K562 (cell line): ENCODE data around the gene KIF3A. TPM values are rescaled to one million over a fixed set of nuclear protein-coding genes. Genes with fewer than 3 reads are reported as not detected.

Source experiments
- ATAC-seq: fragments of 200-7000 bp; cut with Tn5 transposase; 3 replicates; pipeline ENCODE4 v1.9.1; 2020; ENCODE audit warnings: moderate library complexity
- BruUV-seq: library from RNA; stranded (reverse); fragments of 400-500 nt; replicated peaks from 2 replicates; lab custom pipeline; 2021; lab: Mats Ljungman, UMichigan
- CTCF ChIA-PET: fragments of 300-600 bp; formaldehyde crosslinking; extraction: SDS; loops from one replicate; lab custom pipeline; 2021; ENCODE audit warnings: low intra/inter-chr PET ratio; lab: Yijun Ruan, JAX
- POLR2A ChIA-PET: fragments of 300-600, 350-650 bp; sonication (Branson Sonifier 250); formaldehyde crosslinking; extraction: SDS; loops from one replicate; lab custom pipeline; 2021; ENCODE audit warnings: antibody characterized with exemption, inconsistent platforms; lab: Yijun Ruan, JAX
- DNase-seq, 4 experiments: peaks; one replicate each; pipeline versions ENCODE4 v3.0.0 to v3.0.0-alpha.2; 2011 to 2018; ENCODE audit warnings: low spot score in 3 of 4, mixed read lengths in 3 of 4; ENCODE audit errors: extremely low read depth in 1 of 4
- FAIRE-seq: peaks from 2 replicates; lab custom pipeline; 2011; peaks lifted over from hg19 to GRCh38; lab: Jason Lieb, UNC
- H2AFZ ChIP-seq: 2 replicates; pipeline ENCODE4 v1.6.0; 2011; ENCODE audit warnings: low read depth, low read length, control low read depth, inconsistent platforms
- H3K27ac ChIP-seq: fragments of 200-600 bp; 3 replicates; pipeline ENCODE4 v1.8.0; 2011; ENCODE audit warnings: low read depth, mild to moderate bottlenecking, control low read depth, inconsistent platforms, low read length, moderate library complexity, mixed read lengths; ENCODE audit errors: extremely low read depth
- H3K27me3 ChIP-seq, 2 experiments: fragments of 300-600 bp in 1 of 2; 2 replicates in 1 of 2; 3 replicates in 1 of 2; pipeline versions ENCODE4 v1.6.0 to v1.8.0; 2011; ENCODE audit warnings: inconsistent platforms in 2 of 2, low read length in 2 of 2, mild to moderate bottlenecking in 1 of 2, mixed read lengths in 1 of 2, moderate library complexity in 1 of 2; ENCODE audit not compliant: control insufficient read depth in 2 of 2, insufficient read depth in 2 of 2
- H3K36me3 ChIP-seq: fragments of 300-600 bp; 3 replicates; pipeline ENCODE4 v1.8.0; 2011; ENCODE audit warnings: mild to moderate bottlenecking, low read length, inconsistent platforms; ENCODE audit not compliant: control insufficient read depth, insufficient read depth
- H3K4me1 ChIP-seq, 2 experiments: fragments of 200-600 bp in 1 of 2; replicated peaks in 1 of 2; 2 replicates in 1 of 2; 3 replicates in 1 of 2; pipeline versions ENCODE4 v1.5.1 to v1.8.0; 2011; ENCODE audit warnings: inconsistent platforms in 2 of 2, low read length in 2 of 2, mild to moderate bottlenecking in 1 of 2, mixed read lengths in 1 of 2, moderate library complexity in 1 of 2; ENCODE audit not compliant: control insufficient read depth in 2 of 2, insufficient read depth in 2 of 2
- H3K4me2 ChIP-seq: 2 replicates; pipeline ENCODE4 v1.6.1; 2011; ENCODE audit warnings: low read length, control low read depth, inconsistent platforms, mixed read lengths; ENCODE audit not compliant: insufficient read depth
- H3K4me3 ChIP-seq: fragments of 200-600 bp; sonication (generic), shearing (Covaris generic); 2 replicates; pipeline ENCODE4 v1.5.1; 2016; ENCODE audit warnings: control low read depth, inconsistent platforms
- H3K79me2 ChIP-seq: fragments of 200-600 bp; 3 replicates; pipeline ENCODE4 v1.8.0; 2011; ENCODE audit warnings: low read length, inconsistent platforms; ENCODE audit not compliant: control insufficient read depth, insufficient read depth
- H3K9ac ChIP-seq, 2 experiments: 2 replicates each; pipeline versions ENCODE4 v1.6.0 to v1.6.1; 2011; ENCODE audit warnings: low read depth in 2 of 2, low read length in 2 of 2, control low read depth in 1 of 2, inconsistent platforms in 1 of 2, mild to moderate bottlenecking in 1 of 2, mixed read lengths in 1 of 2; ENCODE audit not compliant: insufficient read depth in 1 of 2
- H3K9me1 ChIP-seq: one replicate; pipeline ENCODE4 v1.6.0; 2011; ENCODE audit warnings: inconsistent platforms, mild to moderate bottlenecking, low read length, moderate library complexity; ENCODE audit not compliant: control insufficient read depth, insufficient read depth
- H3K9me3 ChIP-seq: replicated peaks from 2 replicates; pipeline ENCODE4 v1.5.1; 2011; ENCODE audit warnings: low read depth, low read length, inconsistent platforms; ENCODE audit not compliant: control insufficient read depth, insufficient read depth
- H4K20me1 ChIP-seq: replicated peaks from 2 replicates; pipeline ENCODE4 v1.6.1; 2011; ENCODE audit warnings: low read length, inconsistent platforms, mixed read lengths; ENCODE audit not compliant: control insufficient read depth, insufficient read depth
- CBFB ChIP-seq: sonication (generic); formaldehyde crosslinking; IDR thresholded peaks from 2 replicates; pipeline ENCODE4 v1.4.0; 2020; ENCODE audit warnings: mild to moderate bottlenecking, missing genetic modification reagents
- HDAC2 ChIP-seq: fragments of 450-650 bp; IDR thresholded peaks from 2 replicates; pipeline ENCODE4 v1.6.1; 2016; ENCODE audit warnings: mild to moderate bottlenecking
- KDM1A ChIP-seq, 2 experiments: fragments of 450-650 bp; IDR thresholded peaks; 2 replicates each; pipeline ENCODE4 v1.6.1; 2016; ENCODE audit warnings: mild to moderate bottlenecking in 2 of 2
- NFRKB ChIP-seq: fragments of 450-650 bp; IDR thresholded peaks from 2 replicates; pipeline ENCODE4 v1.6.1; 2016; ENCODE audit warnings: low read depth
- SIRT6 ChIP-seq: IDR thresholded peaks from one replicate; pipeline ENCODE4 v1.6.1; 2012; ENCODE audit warnings: low read depth, mild to moderate bottlenecking, control low read depth, inconsistent platforms, low read length, moderate library complexity
- TFAP4 ChIP-seq: sonication (generic); formaldehyde crosslinking; IDR thresholded peaks from 2 replicates; pipeline ENCODE4 v1.8.0; 2022; ENCODE audit warnings: missing genetic modification reagents, mild to moderate bottlenecking, moderate library complexity, borderline replicate concordance
- ZNF57 ChIP-seq: fragments of 450-650 bp; formaldehyde crosslinking; IDR thresholded peaks from 2 replicates; pipeline ENCODE4 v1.4.0; 2020; ENCODE audit warnings: mild to moderate bottlenecking, moderate library complexity
- WGBS: fragments of 100-300 bp; shearing (Covaris generic); methylation state at CpG from one replicate; pipeline ENCODE4 v1.1.6; 2016; ENCODE audit warnings: low coverage, mixed read lengths; ENCODE audit not compliant: insufficient coverage; ENCODE audit errors: missing lambda C conversion rate; 5-methylcytosine and 5-hydroxymethylcytosine counted together
- in situ Hi-C: fragments of 300-500 bp; cut with MboI; formaldehyde crosslinking; loops from 4 replicates; pipeline ENCODE4 v1.15.0; 2018; ENCODE audit warnings: inconsistent platforms, mixed read lengths
- intact Hi-C: fragments of 100-400 bp; cut with micrococcal nuclease; formaldehyde crosslinking; loops from 2 replicates; pipeline ENCODE4 v1.14.2; 2022
- polyA plus RNA-seq, 8 experiments: library from polyadenylated mRNA; depleted of rRNA in 4 of 8; stranded (reverse) in 5 of 8; unstranded in 3 of 8; fragments of >200 nt; fragmentation: Nextera tagmentation in 2 of 8; fragmentation: Illumina TruSeq in 1 of 8; extraction: Ambion mirVana in 2 of 8; extraction: Trizol in 1 of 8; gene quantifications; 2 replicates each; pipeline versions ENCODE4 v1.2.1 to v1.2.3, GENCODE V29; 2011 to 2014; ENCODE audit warnings: inconsistent platforms in 1 of 8, missing spikeins in 1 of 8
- total RNA-seq, 7 experiments: library from RNA; depleted of rRNA in 6 of 7; stranded (reverse); fragments of >200 nt in 6 of 7; fragmentation: Illumina TruSeq in 2 of 7; extraction: Trizol in 2 of 7; gene quantifications; 2 replicates each; pipeline versions ENCODE4 v1.2.1 to v1.2.3, GENCODE V29; 2011 to 2021; ENCODE audit warnings: low replicate concordance in 1 of 7
- TF ChIP-seq, protein P1 (sequence below): fragments of 450-650 bp; IDR thresholded peaks from 2 replicates; pipeline ENCODE4 v1.6.1; 2016
- TF ChIP-seq, protein P2 (sequence below): IDR thresholded peaks from 3 replicates; pipeline ENCODE4 v1.6.1; 2011; ENCODE audit warnings: borderline replicate concordance, mild to moderate bottlenecking, moderate library complexity; ENCODE audit not compliant: insufficient read length; ENCODE audit errors: extremely low read depth

The KIF3A gene
- total and polyA plus RNA-seq, 9 of the 15 experiments (the other 6 are each of a cell fraction or from before 2014, with no cell fraction given): 1.5 to 7.8 (median 6.0) TPM

- peak overlapping the region in 1 of 2 experiments; percentile 22; a peak in 1 of 4 replicates for H3K9ac ChIP-seq
- WGBS: 78% methylated on average over 12 of the region's 14 CpGs
- peaks cover 51 to 56% of the 10 kb centered on the region in 2 experiments for H3K4me1 ChIP-seq
- H3K9me1 ChIP-seq: no peaks in the 10 kb centered on the region
- in situ Hi-C loops (no loop called here), intact Hi-C loops (no loop called here)
- H4K20me1 ChIP-seq: no peaks in the 10 kb centered on the region
- ATAC-seq (no peak), DNase-seq (no peak), FAIRE-seq (no peak)
- no peak overlapping the region for H3K27ac ChIP-seq
- ChIA-PET CTCF (no interaction called here), POLR2A (interaction anchor here (1.0 kb wide), 3 partner anchors 10 to 384 kb away, joined by 3 to 4 read pairs (median 3); partner anchors contain the start of gene HSPA4)
- no peak overlapping the region for H3K4me2 ChIP-seq
- no peaks in the 10 kb centered on the region for H3K9me3 ChIP-seq
- no peak overlapping the region for H2AFZ ChIP-seq
- no peaks in the 10 kb centered on the region for H3K36me3 ChIP-seq
- H3K79me2 ChIP-seq: no peaks in the 10 kb centered on the region
- H3K4me3 ChIP-seq: no peak overlapping the region
- no TSS peak for BruUV-seq
- H3K27me3 ChIP-seq: no peaks in the 10 kb centered on the region
- TF ChIP-seq CBFB (CRISPR knock-in tag) (no peak), NFRKB (no peak), ZNF57 (CRISPR knock-in tag) (no peak), HDAC2 (0 out of 2 replicates have a peak, but pooled peaks have one; percentile 37), KDM1A (IDR thresholded peaks at IDR 0.05) (peak; percentile 55 to 83), TFAP4 (no peak), SIRT6 (no peak)
- TF ChIP-seq, protein P1, sequence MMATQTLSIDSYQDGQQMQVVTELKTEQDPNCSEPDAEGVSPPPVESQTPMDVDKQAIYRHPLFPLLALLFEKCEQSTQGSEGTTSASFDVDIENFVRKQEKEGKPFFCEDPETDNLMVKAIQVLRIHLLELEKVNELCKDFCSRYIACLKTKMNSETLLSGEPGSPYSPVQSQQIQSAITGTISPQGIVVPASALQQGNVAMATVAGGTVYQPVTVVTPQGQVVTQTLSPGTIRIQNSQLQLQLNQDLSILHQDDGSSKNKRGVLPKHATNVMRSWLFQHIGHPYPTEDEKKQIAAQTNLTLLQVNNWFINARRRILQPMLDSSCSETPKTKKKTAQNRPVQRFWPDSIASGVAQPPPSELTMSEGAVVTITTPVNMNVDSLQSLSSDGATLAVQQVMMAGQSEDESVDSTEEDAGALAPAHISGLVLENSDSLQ: no peak
- TF ChIP-seq, protein P2, sequence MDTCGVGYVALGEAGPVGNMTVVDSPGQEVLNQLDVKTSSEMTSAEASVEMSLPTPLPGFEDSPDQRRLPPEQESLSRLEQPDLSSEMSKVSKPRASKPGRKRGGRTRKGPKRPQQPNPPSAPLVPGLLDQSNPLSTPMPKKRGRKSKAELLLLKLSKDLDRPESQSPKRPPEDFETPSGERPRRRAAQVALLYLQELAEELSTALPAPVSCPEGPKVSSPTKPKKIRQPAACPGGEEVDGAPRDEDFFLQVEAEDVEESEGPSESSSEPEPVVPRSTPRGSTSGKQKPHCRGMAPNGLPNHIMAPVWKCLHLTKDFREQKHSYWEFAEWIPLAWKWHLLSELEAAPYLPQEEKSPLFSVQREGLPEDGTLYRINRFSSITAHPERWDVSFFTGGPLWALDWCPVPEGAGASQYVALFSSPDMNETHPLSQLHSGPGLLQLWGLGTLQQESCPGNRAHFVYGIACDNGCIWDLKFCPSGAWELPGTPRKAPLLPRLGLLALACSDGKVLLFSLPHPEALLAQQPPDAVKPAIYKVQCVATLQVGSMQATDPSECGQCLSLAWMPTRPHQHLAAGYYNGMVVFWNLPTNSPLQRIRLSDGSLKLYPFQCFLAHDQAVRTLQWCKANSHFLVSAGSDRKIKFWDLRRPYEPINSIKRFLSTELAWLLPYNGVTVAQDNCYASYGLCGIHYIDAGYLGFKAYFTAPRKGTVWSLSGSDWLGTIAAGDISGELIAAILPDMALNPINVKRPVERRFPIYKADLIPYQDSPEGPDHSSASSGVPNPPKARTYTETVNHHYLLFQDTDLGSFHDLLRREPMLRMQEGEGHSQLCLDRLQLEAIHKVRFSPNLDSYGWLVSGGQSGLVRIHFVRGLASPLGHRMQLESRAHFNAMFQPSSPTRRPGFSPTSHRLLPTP: no peak
Measured at GRCh38 chr5:132668706-132669454, 68.5 kb downstream of the KIF3A start.
